Hepatocyte (in vitro differentiated cells): ENCODE data around the gene TCFL5. TPM values are rescaled to one million over a fixed set of nuclear protein-coding genes. Genes with fewer than 3 reads are reported as not detected.

Experiments used
- DNase-seq: peaks from one replicate; pipeline ENCODE4 v3.0.0-alpha.2; 2016; ENCODE audit warnings: low spot score
- H2AFZ ChIP-seq: fragments of 200-600 bp; sonication (generic); 2 replicates; pipeline ENCODE4 v1.6.0; 2016; ENCODE audit warnings: antibody characterized with exemption, mild to moderate bottlenecking
- H3K27ac ChIP-seq: fragments of 200-600 bp; sonication (generic); 2 replicates; pipeline ENCODE4 v1.5.1; 2016; ENCODE audit warnings: mild to moderate bottlenecking
- H3K27me3 ChIP-seq: fragments of 200-600 bp; sonication (generic); 2 replicates; pipeline ENCODE4 v1.6.1; 2016
- H3K36me3 ChIP-seq: fragments of 200-600 bp; sonication (generic); replicated peaks from 2 replicates; pipeline ENCODE4 v1.5.1; 2016; ENCODE audit warnings: low read depth; ENCODE audit not compliant: insufficient read depth
- H3K4me1 ChIP-seq: fragments of 200-600 bp; sonication (generic); 2 replicates; pipeline ENCODE4 v1.5.1; 2016; ENCODE audit warnings: mild to moderate bottlenecking, moderate library complexity; ENCODE audit not compliant: insufficient read depth
- H3K4me2 ChIP-seq: fragments of 200-600 bp; sonication (generic); 2 replicates; pipeline ENCODE4 v1.6.0; 2016
- H3K4me3 ChIP-seq: fragments of 200-600 bp; sonication (generic); 2 replicates; pipeline ENCODE4 v1.5.1; 2016; ENCODE audit warnings: mild to moderate bottlenecking
- H3K79me2 ChIP-seq: fragments of 200-600 bp; sonication (generic); 2 replicates; pipeline ENCODE4 v1.6.0; 2017; ENCODE audit warnings: mild to moderate bottlenecking
- H3K9me2 ChIP-seq: fragments of 200-600 bp; sonication (generic); replicated peaks from 2 replicates; pipeline ENCODE4 v1.6.0; 2017; ENCODE audit warnings: mild to moderate bottlenecking; ENCODE audit not compliant: insufficient read depth
- H3K9me3 ChIP-seq: fragments of 200-600 bp; sonication (generic); 2 replicates; pipeline ENCODE4 v1.5.1; 2016; ENCODE audit warnings: low read depth, mild to moderate bottlenecking
- H4K20me1 ChIP-seq: fragments of 200-600 bp; sonication (generic); 2 replicates; pipeline ENCODE4 v1.6.0; 2016; ENCODE audit warnings: mild to moderate bottlenecking; ENCODE audit not compliant: insufficient read depth, poor library complexity, severe bottlenecking
- EZH2 ChIP-seq: fragments of 200-600 bp; sonication (generic); IDR thresholded peaks from 2 replicates; pipeline ENCODE4 v1.6.1; 2016; ENCODE audit warnings: antibody characterized with exemption, mild to moderate bottlenecking, borderline replicate concordance
- EZH2phosphoT487 ChIP-seq: fragments of 200-600 bp; sonication (generic); IDR thresholded peaks from one replicate; pipeline ENCODE4 v1.6.1; 2018; ENCODE audit warnings: antibody characterized with exemption, mild to moderate bottlenecking, low read depth, moderate library complexity; ENCODE audit not compliant: unreplicated experiment, severe bottlenecking
- whole genome bisulfite sequencing: methylation state at CpG from one replicate; pipeline ENCODE4 v1.1.6; 2016; ENCODE audit warnings: low lambda C conversion rate; ENCODE audit errors: missing lambda C conversion rate; 5-methylcytosine and 5-hydroxymethylcytosine counted together
- polyA plus RNA-seq: library from polyadenylated mRNA; unstranded; fragments of >200 nt; fragmentation: Nextera tagmentation; extraction: Ambion mirVana; gene quantifications from 2 replicates; pipeline ENCODE4 v1.2.1, GENCODE V29; 2016
- total RNA-seq: library from RNA; depleted of rRNA; stranded (reverse); fragments of >200 nt; gene quantifications from 2 replicates; pipeline ENCODE4 v1.2.3, GENCODE V29; 2014
- TF ChIP-seq, protein P1 (sequence below): fragments of 200-600 bp; sonication (generic); IDR thresholded peaks from 2 replicates; pipeline ENCODE4 v1.5.1; 2016; ENCODE audit warnings: antibody characterized with exemption, mild to moderate bottlenecking; ENCODE audit not compliant: poor library complexity

The TCFL5 gene
- total and polyA plus RNA-seq, 2 experiments from 2014 or later, result 8.5 to 9.5 TPM

DNA sequence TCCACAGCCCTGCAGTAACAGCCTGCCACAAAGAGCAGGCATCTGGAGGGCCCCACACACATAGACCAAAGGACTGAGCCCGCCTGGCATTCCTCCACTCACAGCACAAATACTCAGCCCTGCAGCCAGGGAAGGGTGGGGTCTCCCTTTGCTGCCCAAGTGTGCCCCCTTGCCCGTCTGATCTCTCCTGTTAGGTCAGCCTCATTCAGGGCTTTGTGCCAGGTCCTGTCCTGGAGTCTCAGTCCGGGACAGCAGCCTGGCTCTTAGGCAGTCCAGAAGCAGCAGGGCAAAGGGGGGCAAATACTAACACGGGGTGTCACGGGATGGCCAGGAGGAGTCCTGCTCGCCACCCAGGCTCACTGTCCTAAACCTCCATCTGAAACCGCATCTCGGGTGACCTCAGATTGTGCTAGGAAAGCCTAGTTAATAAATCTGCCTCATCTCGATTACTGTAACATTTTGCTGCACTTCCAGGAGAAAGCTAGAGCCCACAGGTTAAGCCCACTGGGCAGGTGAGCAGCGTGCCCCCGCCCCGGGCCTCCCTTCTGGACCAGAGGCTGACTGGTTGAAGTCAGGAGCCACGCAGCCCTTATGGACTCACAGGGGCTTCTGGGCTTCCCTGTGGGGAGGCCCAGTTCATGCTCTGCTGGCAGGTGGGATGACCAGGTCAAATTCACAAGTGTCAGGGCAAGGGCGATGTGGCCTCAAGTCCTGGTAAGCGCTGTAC lies 60.2 kb downstream of the TCFL5 start:
- Histone ChIP-seq H3K27me3 (no peaks in the 10 kb centered on the region), H3K27ac (no peak overlapping the region), H3K36me3 (no peaks in the 10 kb centered on the region), H3K9me3 (no peaks in the 10 kb centered on the region), H3K79me2 (peaks cover 17% of the 10 kb centered on the region), H3K4me3 (no peak overlapping the region), H3K4me2 (no peak overlapping the region), H2AFZ (no peak overlapping the region), H3K4me1 (peaks cover 19% of the 10 kb centered on the region), H3K9me2 (no peaks in the 10 kb centered on the region), H4K20me1 (peaks cover 12% of the 10 kb centered on the region)
- TF ChIP-seq, protein P1, sequence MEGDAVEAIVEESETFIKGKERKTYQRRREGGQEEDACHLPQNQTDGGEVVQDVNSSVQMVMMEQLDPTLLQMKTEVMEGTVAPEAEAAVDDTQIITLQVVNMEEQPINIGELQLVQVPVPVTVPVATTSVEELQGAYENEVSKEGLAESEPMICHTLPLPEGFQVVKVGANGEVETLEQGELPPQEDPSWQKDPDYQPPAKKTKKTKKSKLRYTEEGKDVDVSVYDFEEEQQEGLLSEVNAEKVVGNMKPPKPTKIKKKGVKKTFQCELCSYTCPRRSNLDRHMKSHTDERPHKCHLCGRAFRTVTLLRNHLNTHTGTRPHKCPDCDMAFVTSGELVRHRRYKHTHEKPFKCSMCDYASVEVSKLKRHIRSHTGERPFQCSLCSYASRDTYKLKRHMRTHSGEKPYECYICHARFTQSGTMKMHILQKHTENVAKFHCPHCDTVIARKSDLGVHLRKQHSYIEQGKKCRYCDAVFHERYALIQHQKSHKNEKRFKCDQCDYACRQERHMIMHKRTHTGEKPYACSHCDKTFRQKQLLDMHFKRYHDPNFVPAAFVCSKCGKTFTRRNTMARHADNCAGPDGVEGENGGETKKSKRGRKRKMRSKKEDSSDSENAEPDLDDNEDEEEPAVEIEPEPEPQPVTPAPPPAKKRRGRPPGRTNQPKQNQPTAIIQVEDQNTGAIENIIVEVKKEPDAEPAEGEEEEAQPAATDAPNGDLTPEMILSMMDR, result no peak
- TF ChIP-seq EZH2phosphoT487, result no peak
- no peak for TF ChIP-seq EZH2
- 92% methylated on average over 15 of the region's 15 CpGs for WGBS
- no peak for DNase-seq

DNA sequence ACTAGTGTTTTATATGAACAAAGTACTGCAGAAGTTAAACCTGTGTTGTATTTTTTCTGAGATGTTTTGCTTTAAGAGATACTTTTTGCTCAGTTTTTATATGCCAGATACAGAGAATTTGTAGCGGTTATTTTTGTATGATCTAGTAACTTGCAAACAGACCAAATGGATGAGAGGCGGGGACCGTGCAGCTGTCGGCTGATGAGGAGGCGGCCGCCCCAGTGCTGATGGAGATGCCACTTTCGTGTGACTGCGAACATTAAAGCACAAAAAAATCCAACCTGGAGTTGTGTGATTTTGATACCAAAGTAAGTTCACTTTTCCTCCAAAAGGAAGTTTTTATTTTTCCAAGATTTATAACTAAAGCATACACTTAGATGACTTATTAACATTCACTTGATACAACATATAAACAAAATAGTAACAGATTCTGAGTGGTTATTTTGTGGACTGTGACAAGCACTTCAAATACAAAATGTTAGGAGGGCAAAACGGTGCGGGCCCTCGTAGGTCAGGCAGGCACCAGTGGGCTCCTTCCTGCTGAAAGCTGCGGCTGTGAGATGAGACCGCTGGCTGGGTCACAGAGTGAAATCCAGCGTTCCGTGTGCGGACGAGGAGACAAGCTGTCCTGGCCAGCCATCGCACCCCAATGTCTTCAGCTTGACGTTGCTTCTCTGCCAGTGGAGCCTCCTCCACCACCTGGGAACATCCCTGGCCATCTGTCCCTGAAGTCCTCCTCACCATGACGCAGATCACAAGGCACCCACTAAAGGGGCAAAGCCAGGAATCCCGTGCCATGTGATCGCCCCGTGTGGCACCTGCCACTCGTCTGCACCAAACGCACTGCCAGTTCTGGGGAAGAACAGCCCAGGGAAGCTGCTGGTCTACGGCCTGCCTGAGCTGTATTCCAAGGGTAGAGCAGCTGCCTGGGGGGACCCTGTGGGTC lies 61.0 kb downstream of the TCFL5 start:
- no peak overlapping the region for H3K4me2 ChIP-seq
- no peaks in the 10 kb centered on the region for H3K9me2 ChIP-seq
- H2AFZ ChIP-seq, result no peak overlapping the region
- no peak overlapping the region for H3K27ac ChIP-seq
- H3K4me3 ChIP-seq, result no peak overlapping the region
- no peaks in the 10 kb centered on the region for H3K36me3 ChIP-seq
- WGBS, result 96% methylated on average over 26 of the region's 26 CpGs
- peaks cover 8% of the 10 kb centered on the region for H3K79me2 ChIP-seq
- TF ChIP-seq EZH2phosphoT487 (no peak), EZH2 (no peak)
- TF ChIP-seq, protein P1, result no peak
- H3K27me3 ChIP-seq, result no peaks in the 10 kb centered on the region
- peaks cover 12% of the 10 kb centered on the region for H3K4me1 ChIP-seq
- H3K9me3 ChIP-seq, result no peaks in the 10 kb centered on the region
- no peak for DNase-seq
- peaks cover 3% of the 10 kb centered on the region for H4K20me1 ChIP-seq

DNA sequence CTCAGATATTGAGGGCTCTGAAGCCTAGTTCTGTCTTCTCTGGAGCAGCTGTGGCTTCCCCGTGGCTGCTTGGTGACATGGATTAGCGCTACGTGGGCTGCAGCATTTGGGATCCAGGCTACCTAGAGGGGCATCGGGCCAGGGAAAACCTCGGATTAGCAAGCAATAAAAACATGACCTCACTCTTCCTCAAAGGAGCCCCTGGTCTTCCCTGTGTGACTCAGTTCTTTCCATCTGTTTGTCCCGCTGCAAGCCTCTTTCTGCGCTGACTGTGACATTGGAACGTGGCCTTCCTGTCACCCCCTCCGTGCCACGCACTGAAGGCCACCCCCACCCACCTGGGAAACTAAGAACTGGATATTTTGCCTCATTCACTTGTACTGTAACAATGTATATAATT lies 61.7 kb downstream of the TCFL5 start:
- Histone ChIP-seq H4K20me1 (no peaks in the 10 kb centered on the region), H3K4me1 (peaks cover 13% of the 10 kb centered on the region)
- no peak for TF ChIP-seq EZH2phosphoT487
- TF ChIP-seq EZH2, result no peak
- TF ChIP-seq, protein P1, result no peak

More for the DNA sequence above, 61.7 kb downstream of the TCFL5 start:
- WGBS, result 90% methylated on average over 10 of the region's 10 CpGs
- no peak overlapping the region for H2AFZ ChIP-seq
- no peak overlapping the region for H3K4me3 ChIP-seq
- H3K79me2 ChIP-seq, result peaks cover 5% of the 10 kb centered on the region
- no peak overlapping the region for H3K4me2 ChIP-seq
- H3K9me3 ChIP-seq, result no peaks in the 10 kb centered on the region
- H3K36me3 ChIP-seq, result no peaks in the 10 kb centered on the region
- H3K27me3 ChIP-seq, result no peaks in the 10 kb centered on the region
- H3K27ac ChIP-seq, result no peak overlapping the region
- DNase-seq, result no peak
- H3K9me2 ChIP-seq, result no peaks in the 10 kb centered on the region
